Measurements from ENCODE around the gene NDUFAF2.

GRCh38 chr5:61081741-61082140 is 136.7 kb downstream of the NDUFAF2 start:
- TF ChIP-seq EZH2 (conservative IDR thresholded peaks at IDR 0.05; ENCODE audit: low read depth, low read length) (no peak), JUNB (CRISPR knock-in tag; IDR thresholded peaks at IDR 0.05; ENCODE audit: borderline replicate concordance) (no peak), MEIS2 (CRISPR knock-in tag; IDR thresholded peaks at IDR 0.05) (no peak), AFF4 (CRISPR knock-in tag; IDR thresholded peaks at IDR 0.05) (no peak), ZKSCAN1 (IDR thresholded peaks at IDR 0.05; ENCODE audit: low read length) (no peak), RAD21 (CRISPR knock-in tag; IDR thresholded peaks at IDR 0.05) (no peak), IRF2 (CRISPR knock-in tag; IDR thresholded peaks at IDR 0.05) (no peak), PRDM10 (CRISPR knock-in tag; IDR thresholded peaks at IDR 0.05; ENCODE audit: low read depth) (no peak), FOXA1 (IDR thresholded peaks at IDR 0.05) (no peak), FOXA1 (CRISPR knock-in tag; IDR thresholded peaks at IDR 0.05) (no peak), HNRNPK (IDR thresholded peaks at IDR 0.05; ENCODE audit: low read depth, low read length, poor library complexity, severe bottlenecking) (no peak)
